Measurements from ENCODE around the gene DYRK1B. TPM values are rescaled to one million over a fixed set of nuclear protein-coding genes. Genes with fewer than 3 reads are reported as not detected.

DYRK1B gene
- total RNA-seq, 1 experiment from 2014 or later, result 2.4 TPM

DNA sequence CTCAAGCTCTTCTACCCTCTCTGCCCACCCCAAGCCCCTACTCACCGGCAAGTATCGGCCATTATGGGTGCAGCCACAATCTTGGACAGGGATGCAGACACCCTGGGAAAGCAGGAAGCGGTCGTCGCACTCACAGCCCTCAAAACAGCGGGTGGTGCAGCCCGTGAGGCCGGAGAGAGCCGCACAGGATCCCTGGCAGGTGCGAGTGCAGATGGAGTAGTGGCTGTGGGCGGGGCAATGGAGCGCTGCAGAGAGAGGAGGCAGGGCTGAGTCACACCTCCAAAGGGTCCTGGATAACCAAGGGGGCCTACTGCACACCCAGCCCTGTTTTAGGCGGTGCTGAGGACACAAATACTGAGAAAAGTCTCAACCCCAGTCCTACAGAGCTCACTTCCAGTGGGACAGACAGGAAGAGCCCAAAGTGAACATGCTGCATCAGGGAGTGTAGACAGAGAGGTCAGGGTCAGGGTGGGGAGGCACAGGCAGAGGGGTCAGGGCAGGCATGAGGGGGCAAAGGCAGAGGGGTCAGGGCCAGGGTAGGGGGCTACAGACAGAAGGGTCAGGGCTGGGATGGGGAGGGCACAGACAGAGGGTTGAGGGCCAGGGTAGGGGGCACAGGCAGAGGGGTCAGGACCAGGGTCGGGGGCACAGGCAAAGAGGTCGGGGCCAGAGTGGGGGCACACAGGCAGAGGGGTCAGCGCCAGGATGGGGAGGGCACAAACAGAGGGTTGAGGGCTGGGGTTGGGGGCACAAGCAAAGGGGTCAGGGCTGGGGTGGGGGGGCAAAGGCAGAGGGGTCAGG is 36.4 kb upstream of the DYRK1B start:
- Histone ChIP-seq H3K36me3 (ENCODE audit: low read depth, low read length) (no peaks in the 10 kb centered on the region), H3K9ac (ENCODE audit: low read length) (no peak overlapping the region), H3K27ac (ENCODE audit: low read length) (no peak overlapping the region), H3K79me2 (ENCODE audit: low read length) (no peaks in the 10 kb centered on the region), H3K9me3 (ENCODE audit: low read length) (no peaks in the 10 kb centered on the region), H3K4me3 (ENCODE audit: low read length) (no peak overlapping the region), H3K4me1 (ENCODE audit: insufficient read depth, low read length) (no peaks in the 10 kb centered on the region), H3K27me3 (ENCODE audit: low read length) (no peaks in the 10 kb centered on the region), H2AFZ (ENCODE audit: low read length) (no peak overlapping the region), H3F3A (ENCODE audit: low read length, unreplicated experiment) (no peaks in the 10 kb centered on the region), H4K20me1 (ENCODE audit: low read length) (no peaks in the 10 kb centered on the region), H3K4me2 (ENCODE audit: low read length) (no peak overlapping the region), H3K9me2 (replicated peaks; ENCODE audit: low read length) (no peaks in the 10 kb centered on the region)
- intact Hi-C loops (cut with micrococcal nuclease), result no loop called here
- ChIA-PET POLR2A (ENCODE audit: unreplicated experiment) (interaction anchor here (0.6 kb wide), 1 partner anchor 26 kb away, joined by 13 read pairs; no protein-coding TSS in a partner anchor), CTCF (no interaction called here)
- DNase-seq (no peak), ATAC-seq (no peak)
- TF ChIP-seq EZH2 (IDR thresholded peaks at IDR 0.05; ENCODE audit: low read length, unreplicated experiment) (no peak), EZH2phosphoT487 (IDR thresholded peaks at IDR 0.05; ENCODE audit: borderline replicate concordance, low read length) (no peak)
- TF ChIP-seq, protein P1, sequence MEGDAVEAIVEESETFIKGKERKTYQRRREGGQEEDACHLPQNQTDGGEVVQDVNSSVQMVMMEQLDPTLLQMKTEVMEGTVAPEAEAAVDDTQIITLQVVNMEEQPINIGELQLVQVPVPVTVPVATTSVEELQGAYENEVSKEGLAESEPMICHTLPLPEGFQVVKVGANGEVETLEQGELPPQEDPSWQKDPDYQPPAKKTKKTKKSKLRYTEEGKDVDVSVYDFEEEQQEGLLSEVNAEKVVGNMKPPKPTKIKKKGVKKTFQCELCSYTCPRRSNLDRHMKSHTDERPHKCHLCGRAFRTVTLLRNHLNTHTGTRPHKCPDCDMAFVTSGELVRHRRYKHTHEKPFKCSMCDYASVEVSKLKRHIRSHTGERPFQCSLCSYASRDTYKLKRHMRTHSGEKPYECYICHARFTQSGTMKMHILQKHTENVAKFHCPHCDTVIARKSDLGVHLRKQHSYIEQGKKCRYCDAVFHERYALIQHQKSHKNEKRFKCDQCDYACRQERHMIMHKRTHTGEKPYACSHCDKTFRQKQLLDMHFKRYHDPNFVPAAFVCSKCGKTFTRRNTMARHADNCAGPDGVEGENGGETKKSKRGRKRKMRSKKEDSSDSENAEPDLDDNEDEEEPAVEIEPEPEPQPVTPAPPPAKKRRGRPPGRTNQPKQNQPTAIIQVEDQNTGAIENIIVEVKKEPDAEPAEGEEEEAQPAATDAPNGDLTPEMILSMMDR (conservative IDR thresholded peaks at IDR 0.05; ENCODE audit: low read depth, low read length), result no peak
- BruUV-seq (replicated peaks), result no TSS peak

DNA sequence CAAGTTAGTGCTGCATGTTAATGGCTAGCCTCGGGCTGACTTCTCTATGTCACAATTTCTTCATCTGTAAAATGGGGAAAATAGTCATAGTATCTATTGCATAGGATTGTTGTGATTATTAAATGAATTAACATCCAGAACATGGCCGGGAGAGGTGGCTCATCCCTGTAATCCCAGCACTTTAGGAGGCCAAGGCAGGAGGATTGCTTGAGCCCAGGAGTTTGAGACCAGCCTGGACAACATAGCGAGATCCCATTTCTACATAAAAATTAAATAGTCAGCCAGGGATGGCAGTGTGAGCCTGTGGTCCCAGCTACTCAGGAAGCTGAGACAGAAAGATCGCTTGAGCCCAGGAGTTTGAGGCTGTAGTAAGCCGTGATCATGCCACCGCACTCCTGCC is 34.0 kb upstream of the DYRK1B start:
- Histone ChIP-seq H3K4me2 (ENCODE audit: low read length) (no peak overlapping the region), H3K9me2 (replicated peaks; ENCODE audit: low read length) (no peaks in the 10 kb centered on the region), H3K36me3 (ENCODE audit: low read depth, low read length) (no peaks in the 10 kb centered on the region), H3K4me3 (ENCODE audit: low read length) (no peak overlapping the region), H3K9me3 (ENCODE audit: low read length) (no peaks in the 10 kb centered on the region), H4K20me1 (ENCODE audit: low read length) (no peaks in the 10 kb centered on the region), H3K9ac (ENCODE audit: low read length) (no peak overlapping the region), H3K4me1 (ENCODE audit: insufficient read depth, low read length) (no peaks in the 10 kb centered on the region), H2AFZ (ENCODE audit: low read length) (no peak overlapping the region), H3F3A (ENCODE audit: low read length, unreplicated experiment) (no peaks in the 10 kb centered on the region), H3K79me2 (ENCODE audit: low read length) (no peaks in the 10 kb centered on the region), H3K27ac (ENCODE audit: low read length) (no peak overlapping the region), H3K27me3 (ENCODE audit: low read length) (no peaks in the 10 kb centered on the region)
- ChIA-PET POLR2A (ENCODE audit: unreplicated experiment) (no interaction called here), CTCF (no interaction called here)
- no TSS peak for BruUV-seq (replicated peaks)
- intact Hi-C loops (cut with micrococcal nuclease), result no loop called here
- TF ChIP-seq, protein P1 (conservative IDR thresholded peaks at IDR 0.05; ENCODE audit: low read depth, low read length), result no peak
- TF ChIP-seq EZH2 (IDR thresholded peaks at IDR 0.05; ENCODE audit: low read length, unreplicated experiment) (no peak), EZH2phosphoT487 (IDR thresholded peaks at IDR 0.05; ENCODE audit: borderline replicate concordance, low read length) (no peak)
- DNase-seq (no peak), ATAC-seq (no peak)

DNA sequence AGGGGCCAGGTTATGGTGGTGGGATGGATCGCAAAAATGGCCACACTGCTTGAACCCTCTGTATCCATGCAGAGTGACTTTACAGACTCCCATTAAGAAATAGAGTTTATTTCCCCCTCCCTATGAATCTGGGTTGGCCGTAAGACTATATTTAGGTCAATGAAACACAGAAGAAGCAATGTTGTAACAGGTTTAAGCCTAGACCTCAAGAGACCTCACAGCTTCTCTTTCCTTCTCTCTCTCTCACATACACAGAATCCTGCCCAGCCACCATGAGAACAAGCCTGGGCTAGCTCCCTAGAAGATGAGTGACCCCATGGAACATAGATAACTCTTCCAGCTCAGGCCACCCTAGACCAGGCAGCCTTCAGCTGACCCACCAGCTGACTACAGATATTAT is 33.2 kb upstream of the DYRK1B start:
- Histone ChIP-seq H3K9me3 (ENCODE audit: low read length) (no peaks in the 10 kb centered on the region), H3K9me2 (replicated peaks; ENCODE audit: low read length) (no peaks in the 10 kb centered on the region), H3F3A (ENCODE audit: low read length, unreplicated experiment) (no peaks in the 10 kb centered on the region), H3K36me3 (ENCODE audit: low read depth, low read length) (no peaks in the 10 kb centered on the region), H3K27me3 (ENCODE audit: low read length) (no peaks in the 10 kb centered on the region), H3K9ac (ENCODE audit: low read length) (no peak overlapping the region), H2AFZ (ENCODE audit: low read length) (no peak overlapping the region), H4K20me1 (ENCODE audit: low read length) (no peaks in the 10 kb centered on the region), H3K4me1 (ENCODE audit: insufficient read depth, low read length) (no peaks in the 10 kb centered on the region), H3K27ac (ENCODE audit: low read length) (no peak overlapping the region), H3K79me2 (ENCODE audit: low read length) (no peaks in the 10 kb centered on the region), H3K4me2 (ENCODE audit: low read length) (no peak overlapping the region), H3K4me3 (ENCODE audit: low read length) (no peak overlapping the region)
- intact Hi-C loops (cut with micrococcal nuclease), result no loop called here
- DNase-seq (no peak), ATAC-seq (no peak)
- POLR2A ChIA-PET (ENCODE audit: unreplicated experiment), result no interaction called here
- no peak for TF ChIP-seq EZH2phosphoT487 (IDR thresholded peaks at IDR 0.05; ENCODE audit: borderline replicate concordance, low read length)
- TF ChIP-seq, protein P1 (conservative IDR thresholded peaks at IDR 0.05; ENCODE audit: low read depth, low read length), result no peak
- TF ChIP-seq EZH2 (IDR thresholded peaks at IDR 0.05; ENCODE audit: low read length, unreplicated experiment), result no peak
- BruUV-seq (replicated peaks), result no TSS peak
- CTCF ChIA-PET, result no interaction called here
